A673 (cell line): Measurements from ENCODE around the gene IMPDH1. TPM values are rescaled to one million over a fixed set of nuclear protein-coding genes. Genes with fewer than 3 reads are reported as not detected.

Experiments
- BruUV-seq: library from RNA; stranded (reverse); fragments of 400-500 nt; replicated peaks from 2 replicates; lab custom pipeline; 2021; lab: Mats Ljungman, UMichigan
- CTCF ChIA-PET: fragments of 300-600 bp; sonication (Branson Sonifier 250); formaldehyde crosslinking; loops from one replicate; lab custom pipeline; 2022; ENCODE audit warnings: antibody characterized with exemption; lab: Charles Lee
- POLR2A ChIA-PET: fragments of 300-600 bp; sonication (Branson Sonifier 250); formaldehyde crosslinking; loops from one replicate; lab custom pipeline; 2022; ENCODE audit warnings: antibody characterized with exemption; ENCODE audit not compliant: low non-redundant PET; lab: Charles Lee
- DNase-seq: peaks from one replicate; pipeline ENCODE4 v3.0.0-alpha.2; 2015; ENCODE audit warnings: low spot score
- H3K27ac ChIP-seq: fragments of 200-600 bp; sonication (generic); 2 replicates; pipeline ENCODE4 v1.5.1; 2016; ENCODE audit warnings: mixed run types, low read depth, mild to moderate bottlenecking, mixed read lengths, antibody characterized with exemption, low read length; ENCODE audit not compliant: poor library complexity, severe bottlenecking
- H3K27me3 ChIP-seq: fragments of 200-600 bp; sonication (generic); replicated peaks from 2 replicates; pipeline ENCODE4 v1.6.1; 2017; ENCODE audit warnings: mixed run types, low read depth, mild to moderate bottlenecking, mixed read lengths, antibody characterized with exemption, low read length; ENCODE audit not compliant: insufficient read depth, poor library complexity
- H3K36me3 ChIP-seq: fragments of 200-600 bp; sonication (generic); 2 replicates; pipeline ENCODE4 v1.6.1; 2016; ENCODE audit warnings: mixed run types, mild to moderate bottlenecking, mixed read lengths, antibody characterized with exemption, low read length; ENCODE audit not compliant: insufficient read depth, poor library complexity, severe bottlenecking
- H3K4me1 ChIP-seq: fragments of 200-600 bp; sonication (generic); 2 replicates; pipeline ENCODE4 v1.6.1; 2017; ENCODE audit warnings: mixed run types, mild to moderate bottlenecking, mixed read lengths, antibody characterized with exemption, low read length; ENCODE audit not compliant: insufficient read depth, poor library complexity, severe bottlenecking
- H3K4me3 ChIP-seq: fragments of 200-600 bp; sonication (generic); 2 replicates; pipeline ENCODE4 v1.5.1; 2016; ENCODE audit warnings: low read depth, mixed run types, mild to moderate bottlenecking, mixed read lengths, low read length; ENCODE audit not compliant: poor library complexity, severe bottlenecking
- H3K9me3 ChIP-seq: fragments of 200-600 bp; sonication (generic); 2 replicates; pipeline ENCODE4 v1.6.1; 2016; ENCODE audit warnings: mixed run types, low read depth, mild to moderate bottlenecking, mixed read lengths, antibody characterized with exemption, low read length; ENCODE audit not compliant: poor library complexity, severe bottlenecking
- EZH2 ChIP-seq: fragments of 200-600 bp; sonication (generic); IDR thresholded peaks from 2 replicates; pipeline ENCODE4 v1.6.1; 2017; ENCODE audit warnings: borderline replicate concordance, low read depth, mild to moderate bottlenecking, mixed read lengths, antibody characterized with exemption, low read length; ENCODE audit not compliant: poor library complexity, severe bottlenecking
- intact Hi-C: fragments of 100-400 bp; cut with micrococcal nuclease; formaldehyde crosslinking; loops from one replicate; pipeline ENCODE4 v1.10.0; 2022; ENCODE audit not compliant: unreplicated experiment
- total RNA-seq: library from RNA; stranded (reverse); gene quantifications from 2 replicates; pipeline ENCODE4 v1.2.3, GENCODE V29; 2021
- TF ChIP-seq, protein P1 (sequence below): fragments of 300-800, 200-600 bp; sonication (generic); conservative IDR thresholded peaks from 2 replicates; pipeline ENCODE4 v1.5.1; 2017; ENCODE audit warnings: low read depth, mild to moderate bottlenecking, antibody characterized with exemption, low read length, moderate library complexity, mixed read lengths

The IMPDH1 gene
- total RNA-seq, 1 experiment from 2014 or later: 92.6 TPM

DNA sequence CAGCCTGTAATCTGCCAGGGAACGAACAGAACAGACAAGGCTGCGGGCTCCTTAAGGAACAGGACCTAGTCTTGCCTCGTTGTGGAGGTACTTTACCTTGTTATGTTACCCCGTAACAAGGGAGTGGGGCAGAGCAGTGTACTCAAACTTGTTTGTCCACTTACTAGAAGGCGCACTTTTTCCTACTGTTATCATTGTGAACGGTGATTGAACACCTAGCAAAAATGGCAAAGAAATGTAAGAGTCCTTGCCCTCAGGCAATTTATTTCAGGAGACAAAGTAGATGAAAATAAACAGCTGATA lies 620 bp upstream of the IMPDH1 start:
- intact Hi-C loops: no loop called here
- Histone ChIP-seq H3K27me3 (no peaks in the 10 kb centered on the region), H3K9me3 (no peaks in the 10 kb centered on the region), H3K4me3 (peak overlapping the region; percentile 67), H3K27ac (peak overlapping the region; percentile 56), H3K36me3 (no peaks in the 10 kb centered on the region), H3K4me1 (peaks cover 32% of the 10 kb centered on the region)
- ChIA-PET POLR2A (no interaction called here), CTCF (no interaction called here)
- DNase-seq: no peak
- TF ChIP-seq, protein P1, sequence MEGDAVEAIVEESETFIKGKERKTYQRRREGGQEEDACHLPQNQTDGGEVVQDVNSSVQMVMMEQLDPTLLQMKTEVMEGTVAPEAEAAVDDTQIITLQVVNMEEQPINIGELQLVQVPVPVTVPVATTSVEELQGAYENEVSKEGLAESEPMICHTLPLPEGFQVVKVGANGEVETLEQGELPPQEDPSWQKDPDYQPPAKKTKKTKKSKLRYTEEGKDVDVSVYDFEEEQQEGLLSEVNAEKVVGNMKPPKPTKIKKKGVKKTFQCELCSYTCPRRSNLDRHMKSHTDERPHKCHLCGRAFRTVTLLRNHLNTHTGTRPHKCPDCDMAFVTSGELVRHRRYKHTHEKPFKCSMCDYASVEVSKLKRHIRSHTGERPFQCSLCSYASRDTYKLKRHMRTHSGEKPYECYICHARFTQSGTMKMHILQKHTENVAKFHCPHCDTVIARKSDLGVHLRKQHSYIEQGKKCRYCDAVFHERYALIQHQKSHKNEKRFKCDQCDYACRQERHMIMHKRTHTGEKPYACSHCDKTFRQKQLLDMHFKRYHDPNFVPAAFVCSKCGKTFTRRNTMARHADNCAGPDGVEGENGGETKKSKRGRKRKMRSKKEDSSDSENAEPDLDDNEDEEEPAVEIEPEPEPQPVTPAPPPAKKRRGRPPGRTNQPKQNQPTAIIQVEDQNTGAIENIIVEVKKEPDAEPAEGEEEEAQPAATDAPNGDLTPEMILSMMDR: no peak
- no peak for TF ChIP-seq EZH2
- BruUV-seq: no TSS peak

DNA sequence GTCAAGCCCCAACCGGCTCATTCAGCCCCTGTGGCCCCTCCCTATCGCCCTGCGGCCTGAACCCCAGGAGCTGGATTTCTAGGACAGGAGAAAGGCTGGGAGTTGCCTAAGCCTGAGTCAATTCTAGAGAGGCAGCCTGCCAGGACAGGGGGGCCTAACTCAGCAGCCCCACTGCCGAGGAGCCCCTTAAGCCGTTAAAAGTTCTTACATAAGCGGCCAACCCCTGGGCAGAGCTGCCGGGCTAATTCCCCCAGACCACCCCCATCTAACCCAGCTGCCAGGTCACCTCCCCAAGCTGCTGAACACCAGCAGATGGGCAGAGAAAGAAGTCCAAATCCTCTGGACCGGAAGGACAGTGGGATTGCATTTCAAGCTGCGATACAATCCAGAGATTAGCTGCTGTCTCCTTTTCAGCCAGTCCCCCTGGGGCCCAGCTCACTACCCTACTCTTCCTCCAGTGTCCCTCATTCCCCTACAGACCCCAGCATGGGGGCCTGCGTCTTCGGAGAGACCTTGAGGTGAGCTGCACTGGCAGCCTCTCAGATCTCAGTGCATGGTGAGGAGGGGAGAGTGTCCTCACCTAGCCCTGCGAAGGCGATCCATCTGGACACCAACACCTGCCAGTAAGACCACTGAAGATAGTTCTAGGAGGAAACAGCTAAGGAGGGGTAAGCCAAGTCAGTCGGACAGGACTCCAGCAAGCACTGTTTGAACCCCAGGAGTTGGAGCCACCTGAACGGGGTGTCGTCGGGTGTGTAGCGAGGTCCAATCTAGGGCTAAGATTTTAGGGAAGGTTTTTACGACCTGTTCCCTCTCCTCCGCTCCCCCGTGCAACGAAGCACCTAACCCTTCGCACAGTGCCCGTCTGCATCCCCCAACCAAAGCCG lies 830 bp downstream of the IMPDH1 start:
- H3K27ac ChIP-seq: peak overlapping the region; percentile 56
- intact Hi-C loops: no loop called here
- H3K36me3 ChIP-seq: no peaks in the 10 kb centered on the region
- DNase-seq: peak; percentile 41
- TF ChIP-seq EZH2: no peak
- TF ChIP-seq, protein P1: no peak
- peaks cover 36% of the 10 kb centered on the region for H3K4me1 ChIP-seq
- ChIA-PET CTCF (no interaction called here), POLR2A (no interaction called here)
- no peaks in the 10 kb centered on the region for H3K9me3 ChIP-seq
- H3K27me3 ChIP-seq: no peaks in the 10 kb centered on the region
- peak overlapping the region; percentile 67 for H3K4me3 ChIP-seq
- no TSS peak for BruUV-seq

DNA sequence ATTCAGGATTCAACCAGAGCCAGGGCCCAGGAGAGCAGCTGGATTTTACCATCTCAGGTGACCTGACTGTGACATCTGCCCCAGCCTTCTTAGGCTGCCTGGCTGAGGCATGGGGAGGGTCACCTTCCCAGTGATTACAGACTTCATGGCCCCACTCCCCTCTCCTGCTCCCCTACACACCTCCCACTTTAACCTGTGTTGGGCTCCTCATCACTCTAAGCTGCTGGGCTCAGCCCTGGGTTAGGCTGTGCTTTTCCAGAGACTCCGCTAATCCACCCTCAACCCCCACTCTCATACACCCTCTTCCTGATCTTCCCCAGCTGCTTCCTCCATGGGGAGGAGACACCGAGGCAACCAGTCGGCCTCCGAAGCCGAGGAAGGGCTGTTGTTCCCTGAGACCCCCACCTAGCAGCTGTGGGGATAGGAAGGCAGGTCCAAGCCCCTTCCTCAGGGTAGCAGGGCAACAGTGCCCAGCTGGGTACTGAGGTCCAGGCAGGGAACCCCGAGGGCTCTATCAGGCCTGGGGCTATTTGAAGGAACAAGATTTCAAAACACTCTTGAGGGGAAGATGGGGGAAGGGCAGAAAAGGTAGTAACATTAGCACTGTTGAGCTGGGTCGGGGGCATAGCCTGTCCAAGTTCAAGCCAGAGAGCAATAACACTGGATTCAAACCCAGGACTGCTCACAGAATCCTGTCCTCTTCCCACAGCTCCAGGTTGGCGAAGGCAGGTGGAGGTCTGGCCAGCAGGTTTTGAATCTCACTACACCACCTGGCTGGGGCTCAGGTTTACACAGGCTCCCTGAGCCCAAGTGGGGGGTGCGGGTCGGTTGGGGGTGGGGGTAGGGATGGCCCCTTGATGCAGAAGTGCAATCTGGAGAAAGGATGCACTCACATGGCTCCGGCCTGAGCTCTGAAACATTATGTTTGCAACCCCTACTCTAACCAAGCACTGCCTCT lies 1.8 kb downstream of the IMPDH1 start:
- ChIA-PET CTCF (interaction anchor here (1.4 kb wide), 1 partner anchor 60 kb away, joined by 4 read pairs; no protein-coding TSS in a partner anchor), POLR2A (no interaction called here)
- Histone ChIP-seq H3K27me3 (no peaks in the 10 kb centered on the region), H3K36me3 (no peaks in the 10 kb centered on the region), H3K4me3 (peak overlapping the region; percentile 67), H3K4me1 (peaks cover 39% of the 10 kb centered on the region), H3K9me3 (no peaks in the 10 kb centered on the region), H3K27ac (peak overlapping the region; percentile 7)
- BruUV-seq: no TSS peak
- DNase-seq: peak; percentile 61
- TF ChIP-seq EZH2: no peak
- TF ChIP-seq, protein P1: no peak
- intact Hi-C loops: no loop called here
